SK-N-MC (cell line): ENCODE data around the gene NKD1.

Source experiments
- DNase-seq: peaks from one replicate; pipeline ENCODE4 v3.0.0-alpha.2; 2011; ENCODE audit warnings: low read depth, low spot score
- H3K27ac ChIP-seq: fragments of 200-600 bp; sonication (generic); 2 replicates; pipeline ENCODE4 v1.5.1; 2016; ENCODE audit warnings: mixed run types
- H3K36me3 ChIP-seq: fragments of 200-600 bp; sonication (generic); 2 replicates; pipeline ENCODE4 v1.6.1; 2017; ENCODE audit warnings: antibody characterized with exemption, low read length, mixed read lengths; ENCODE audit not compliant: insufficient read depth
- H3K4me3 ChIP-seq: fragments of 200-600 bp; sonication (generic); 2 replicates; pipeline ENCODE4 v1.5.1; 2016
- H3K9ac ChIP-seq: fragments of 200-600 bp; sonication (generic); 2 replicates; pipeline ENCODE4 v1.8.0; 2017; ENCODE audit warnings: mixed run types, mixed read lengths; ENCODE audit not compliant: insufficient read length
- H3K9me3 ChIP-seq: fragments of 200-600 bp; sonication (generic); 2 replicates; pipeline ENCODE4 v1.6.1; 2017; ENCODE audit warnings: low read depth, mild to moderate bottlenecking, antibody characterized with exemption, low read length, moderate library complexity, mixed read lengths
- EZH2 ChIP-seq: fragments of 200-600 bp; sonication (generic); IDR thresholded peaks from one replicate; pipeline ENCODE4 v1.6.1; 2017; ENCODE audit warnings: antibody characterized with exemption
- FOXP2 ChIP-seq: optimal IDR thresholded peaks from 2 replicates; pipeline ENCODE3; 2011; ENCODE audit warnings: mild to moderate bottlenecking, moderate library complexity; ENCODE audit not compliant: insufficient read depth; ENCODE audit errors: extremely low read length, control extremely low read depth
- POLR2AphosphoS5 ChIP-seq: IDR thresholded peaks from 2 replicates; pipeline ENCODE4 v1.6.1; 2012; ENCODE audit warnings: mild to moderate bottlenecking, low read depth, low read length, borderline replicate concordance

NKD1 gene

GRCh38 chr16:50539053-50539695, 9.0 kb upstream of the NKD1 start:
- H3K9ac ChIP-seq, result no peak overlapping the region
- TF ChIP-seq POLR2AphosphoS5 (no peak), EZH2 (no peak), FOXP2 (no peak)
- no peaks in the 10 kb centered on the region for H3K36me3 ChIP-seq

GRCh38 chr16:50539822-50540710, 8.1 kb upstream of the NKD1 start:
- DNase-seq, result no peak
- no peak overlapping the region for H3K27ac ChIP-seq
- no peaks in the 10 kb centered on the region for H3K9me3 ChIP-seq
- no peak for TF ChIP-seq EZH2
- TF ChIP-seq FOXP2, result no peak
- no peak for TF ChIP-seq POLR2AphosphoS5
- H3K36me3 ChIP-seq, result no peaks in the 10 kb centered on the region
- no peak overlapping the region for H3K4me3 ChIP-seq
- no peak overlapping the region for H3K9ac ChIP-seq

More at GRCh38 chr16:50539053-50539695, 9.0 kb upstream of the NKD1 start:
- Histone ChIP-seq H3K9me3 (no peaks in the 10 kb centered on the region), H3K27ac (no peak overlapping the region), H3K4me3 (no peak overlapping the region)
- no peak for DNase-seq

GRCh38 chr16:50540711-50541007, 7.5 kb upstream of the NKD1 start:
- H3K9ac ChIP-seq, result no peak overlapping the region
- no peak overlapping the region for H3K4me3 ChIP-seq
- no peaks in the 10 kb centered on the region for H3K9me3 ChIP-seq
- no peak for DNase-seq
- H3K27ac ChIP-seq, result no peak overlapping the region
- H3K36me3 ChIP-seq, result no peaks in the 10 kb centered on the region
- TF ChIP-seq POLR2AphosphoS5 (no peak), FOXP2 (no peak), EZH2 (no peak)

GRCh38 chr16:50542703-50543102, 5.5 kb upstream of the NKD1 start:
- Histone ChIP-seq H3K27ac (no peak overlapping the region), H3K36me3 (no peaks in the 10 kb centered on the region), H3K9ac (no peak overlapping the region), H3K9me3 (no peaks in the 10 kb centered on the region), H3K4me3 (no peak overlapping the region)
- no peak for DNase-seq
- TF ChIP-seq EZH2, result no peak
- TF ChIP-seq POLR2AphosphoS5, result no peak
- no peak for TF ChIP-seq FOXP2

GRCh38 chr16:50546125-50546524, 2.1 kb upstream of the NKD1 start:
- no peak overlapping the region for H3K9ac ChIP-seq

GRCh38 chr16:50547340-50548124, 664 bp upstream of the NKD1 start:
- no peak for DNase-seq
- Histone ChIP-seq H3K9ac (no peak overlapping the region), H3K9me3 (no peaks in the 10 kb centered on the region), H3K27ac (no peak overlapping the region), H3K36me3 (no peaks in the 10 kb centered on the region), H3K4me3 (peak overlapping the region; percentile 45; the same call in 1 of the 2 replicates)
- TF ChIP-seq POLR2AphosphoS5, result no peak
- TF ChIP-seq FOXP2, result no peak
- TF ChIP-seq EZH2, result no peak

More at GRCh38 chr16:50546125-50546524, 2.1 kb upstream of the NKD1 start:
- Histone ChIP-seq H3K27ac (no peak overlapping the region), H3K36me3 (no peaks in the 10 kb centered on the region), H3K9me3 (no peaks in the 10 kb centered on the region), H3K4me3 (no peak overlapping the region)
- no peak for TF ChIP-seq FOXP2
- no peak for TF ChIP-seq EZH2
- no peak for TF ChIP-seq POLR2AphosphoS5
- DNase-seq, result no peak

GRCh38 chr16:50548909-50549560, 839 bp downstream of the NKD1 start:
- DNase-seq, result no peak
- H3K9ac ChIP-seq, result no peak overlapping the region

More at GRCh38 chr16:50548909-50549560, 839 bp downstream of the NKD1 start:
- Histone ChIP-seq H3K9me3 (no peaks in the 10 kb centered on the region), H3K36me3 (no peaks in the 10 kb centered on the region), H3K27ac (no peak overlapping the region), H3K4me3 (no peak overlapping the region; the same call in 1 of the 2 replicates)
- no peak for TF ChIP-seq FOXP2
- no peak for TF ChIP-seq POLR2AphosphoS5
- TF ChIP-seq EZH2, result no peak
